Endodermal cell (in vitro differentiated cells): ENCODE data around the gene MNT. TPM values are rescaled to one million over a fixed set of nuclear protein-coding genes. Genes with fewer than 3 reads are reported as not detected.

ENCODE experiments used
- DNase-seq: peaks from one replicate; pipeline ENCODE4 v3.0.0-alpha.2; 2017
- H3K27ac ChIP-seq: 2 replicates; pipeline ENCODE4 v1.5.1; 2013; ENCODE audit warnings: mild to moderate bottlenecking, low read depth, low read length, moderate library complexity
- H3K27me3 ChIP-seq: 2 replicates; pipeline ENCODE4 v1.6.1; 2013; ENCODE audit warnings: mild to moderate bottlenecking, low read length, moderate library complexity; ENCODE audit not compliant: insufficient read depth, control insufficient read depth, poor library complexity, severe bottlenecking
- H3K36me3 ChIP-seq: 2 replicates; pipeline ENCODE4 v1.7.0; 2013; ENCODE audit warnings: mild to moderate bottlenecking, low read length, moderate library complexity; ENCODE audit not compliant: control insufficient read depth, insufficient read depth
- H3K4me1 ChIP-seq: one replicate; pipeline ENCODE4 v1.7.0; 2013; ENCODE audit warnings: low read length; ENCODE audit not compliant: control insufficient read depth, insufficient read depth
- H3K4me3 ChIP-seq: 2 replicates; pipeline ENCODE4 v1.5.1; 2013; ENCODE audit warnings: mild to moderate bottlenecking, low read length, moderate library complexity
- H3K9ac ChIP-seq: 2 replicates; pipeline ENCODE4 v1.6.1; 2013; ENCODE audit warnings: mild to moderate bottlenecking, low read length, moderate library complexity; ENCODE audit not compliant: poor library complexity, severe bottlenecking; ENCODE audit errors: extremely low read depth
- H3K9me3 ChIP-seq: 2 replicates; pipeline ENCODE4 v1.6.1; 2013; ENCODE audit warnings: mild to moderate bottlenecking, low read length, moderate library complexity; ENCODE audit not compliant: control insufficient read depth
- H3K27ac Mint-ChIP-seq: 2 replicates; pipeline ENCODE4 v1.8.0; 2020; ENCODE audit warnings: mixed read lengths
- H3K27me3 Mint-ChIP-seq: 2 replicates; pipeline ENCODE4 v1.8.0; 2021; ENCODE audit warnings: mild to moderate bottlenecking, mixed read lengths; ENCODE audit not compliant: insufficient read depth
- H3K36me3 Mint-ChIP-seq: 2 replicates; pipeline ENCODE4 v1.8.0; 2020; ENCODE audit warnings: low read depth, mixed read lengths
- H3K4me1 Mint-ChIP-seq: 2 replicates; pipeline ENCODE4 v1.8.0; 2020; ENCODE audit warnings: mixed read lengths
- H3K4me3 Mint-ChIP-seq: 2 replicates; pipeline ENCODE4 v1.8.0; 2020; ENCODE audit warnings: mild to moderate bottlenecking, moderate library complexity, mixed read lengths
- H3K9me3 Mint-ChIP-seq: 2 replicates; pipeline ENCODE4 v1.8.0; 2020; ENCODE audit warnings: mild to moderate bottlenecking, mixed read lengths
- WGBS, 2 experiments: methylation state at CpG; one replicate each; pipeline versions ENCODE4 v1.1.5 to v1.1.7; 2013; ENCODE audit warnings: missing lambda C conversion rate in 2 of 2, mixed read lengths in 1 of 2; ENCODE audit not compliant: insufficient coverage in 1 of 2, insufficient read length in 1 of 2; 5-methylcytosine and 5-hydroxymethylcytosine counted together
- total RNA-seq, 2 donors: library from RNA; stranded (reverse); fragmentation: NEBNext Ultra II Directional in 1 of 2; extraction: Animal tissue kit (Norgen Biotek cat#: 25700) in 1 of 2; gene quantifications; 2 replicates in 1 of 2; 3 replicates in 1 of 2; pipeline ENCODE4 v1.2.1, GENCODE V29; 2021
- TF ChIP-seq, protein P1 (sequence below): fragments of 200-600 bp; sonication (generic); conservative IDR thresholded peaks from 2 replicates; pipeline ENCODE4 v1.5.0; 2021; ENCODE audit warnings: antibody characterized with exemption, mild to moderate bottlenecking

Gene MNT
- total RNA-seq, 2 donors from 2014 or later, result 25.3 to 30.2 TPM

GRCh38 chr17:2445638-2446037 lies 44.8 kb upstream of the MNT start:
- Histone ChIP-seq H3K4me3 (no peak overlapping the region), H3K9me3 (peaks cover 29% of the 10 kb centered on the region), H3K36me3 (peaks cover 40% of the 10 kb centered on the region), H3K27me3 (no peaks in the 10 kb centered on the region), H3K9ac (no peak overlapping the region), H3K4me1 (no peaks in the 10 kb centered on the region), H3K27ac (no peak overlapping the region)
- H3K9me3 Mint-ChIP-seq, result peaks cover 19% of the 10 kb centered on the region
- WGBS, 2 experiments, result 76% methylated on average over 1 of the region's 1 CpG; no CpG with 5 or more reads in 1 of the 2 experiments
- TF ChIP-seq, protein P1, sequence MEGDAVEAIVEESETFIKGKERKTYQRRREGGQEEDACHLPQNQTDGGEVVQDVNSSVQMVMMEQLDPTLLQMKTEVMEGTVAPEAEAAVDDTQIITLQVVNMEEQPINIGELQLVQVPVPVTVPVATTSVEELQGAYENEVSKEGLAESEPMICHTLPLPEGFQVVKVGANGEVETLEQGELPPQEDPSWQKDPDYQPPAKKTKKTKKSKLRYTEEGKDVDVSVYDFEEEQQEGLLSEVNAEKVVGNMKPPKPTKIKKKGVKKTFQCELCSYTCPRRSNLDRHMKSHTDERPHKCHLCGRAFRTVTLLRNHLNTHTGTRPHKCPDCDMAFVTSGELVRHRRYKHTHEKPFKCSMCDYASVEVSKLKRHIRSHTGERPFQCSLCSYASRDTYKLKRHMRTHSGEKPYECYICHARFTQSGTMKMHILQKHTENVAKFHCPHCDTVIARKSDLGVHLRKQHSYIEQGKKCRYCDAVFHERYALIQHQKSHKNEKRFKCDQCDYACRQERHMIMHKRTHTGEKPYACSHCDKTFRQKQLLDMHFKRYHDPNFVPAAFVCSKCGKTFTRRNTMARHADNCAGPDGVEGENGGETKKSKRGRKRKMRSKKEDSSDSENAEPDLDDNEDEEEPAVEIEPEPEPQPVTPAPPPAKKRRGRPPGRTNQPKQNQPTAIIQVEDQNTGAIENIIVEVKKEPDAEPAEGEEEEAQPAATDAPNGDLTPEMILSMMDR, result no peak
- peaks cover 43% of the 10 kb centered on the region for H3K36me3 Mint-ChIP-seq
- no peak overlapping the region for H3K27ac Mint-ChIP-seq
- H3K4me3 Mint-ChIP-seq, result no peak overlapping the region
- DNase-seq, result no peak
- no peaks in the 10 kb centered on the region for H3K27me3 Mint-ChIP-seq
- no peaks in the 10 kb centered on the region for H3K4me1 Mint-ChIP-seq

DNA sequence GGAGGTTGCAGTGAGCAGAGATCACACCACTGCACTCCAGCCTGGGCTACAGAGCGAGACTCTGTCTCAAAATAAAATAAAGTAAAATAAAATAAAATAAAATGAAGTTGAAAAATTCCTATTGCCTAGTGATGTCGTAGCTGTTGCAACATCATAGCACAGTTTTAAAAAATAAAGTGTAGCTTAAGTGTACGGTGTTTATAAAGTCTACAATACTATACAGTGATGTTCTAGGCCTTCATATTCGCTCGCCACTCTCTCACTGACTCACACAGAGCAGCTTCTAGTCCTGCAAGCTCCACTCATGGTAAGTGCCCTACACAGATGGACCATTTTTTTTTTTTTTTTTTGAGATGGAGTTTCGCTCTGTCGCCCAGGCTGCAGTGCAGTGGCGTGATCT lies 43.5 kb upstream of the MNT start:
- no peak overlapping the region for H3K27ac ChIP-seq
- Mint-ChIP-seq H3K27ac (no peak overlapping the region), H3K27me3 (no peaks in the 10 kb centered on the region), H3K36me3 (peaks cover 37% of the 10 kb centered on the region), H3K4me3 (no peak overlapping the region), H3K4me1 (no peaks in the 10 kb centered on the region), H3K9me3 (peaks cover 15% of the 10 kb centered on the region)
- no peak for DNase-seq
- H3K9ac ChIP-seq, result no peak overlapping the region
- H3K4me1 ChIP-seq, result no peaks in the 10 kb centered on the region
- no peak overlapping the region for H3K4me3 ChIP-seq
- WGBS, 2 experiments, result 99 to 100% methylated on average over 1 to 7 of the region's 8 CpGs
- H3K36me3 ChIP-seq, result peaks cover 42% of the 10 kb centered on the region
- TF ChIP-seq, protein P1, result no peak
- peaks cover 18% of the 10 kb centered on the region for H3K9me3 ChIP-seq
- no peaks in the 10 kb centered on the region for H3K27me3 ChIP-seq

GRCh38 chr17:2442166-2442565 lies 41.3 kb upstream of the MNT start:
- no peak for DNase-seq
- peaks cover 13% of the 10 kb centered on the region for H3K9me3 ChIP-seq
- TF ChIP-seq, protein P1, result no peak
- H3K9me3 Mint-ChIP-seq, result peaks cover 12% of the 10 kb centered on the region
- no peak overlapping the region for H3K4me3 Mint-ChIP-seq
- no peak overlapping the region for H3K9ac ChIP-seq
- WGBS, 2 experiments, result 87 to 89% methylated on average over 3 of the region's 3 CpGs
- H3K4me1 Mint-ChIP-seq, result no peaks in the 10 kb centered on the region
- no peak overlapping the region for H3K4me3 ChIP-seq
- H3K27ac Mint-ChIP-seq, result no peak overlapping the region
- no peaks in the 10 kb centered on the region for H3K27me3 ChIP-seq
- peaks cover 54% of the 10 kb centered on the region for H3K36me3 ChIP-seq
- no peaks in the 10 kb centered on the region for H3K27me3 Mint-ChIP-seq
- H3K27ac ChIP-seq, result peak overlapping the region; percentile 75
- no peaks in the 10 kb centered on the region for H3K4me1 ChIP-seq
- H3K36me3 Mint-ChIP-seq, result peaks cover 54% of the 10 kb centered on the region
